MCF 10A (cell line): ENCODE measurements around the gene MSI2. TPM values are rescaled to one million over a fixed set of nuclear protein-coding genes. Genes with fewer than 3 reads are reported as not detected.

Experiments
- BruUV-seq: library from RNA; stranded (reverse); fragments of 400-500 nt; replicated peaks from 2 replicates; lab custom pipeline; 2021; lab: Mats Ljungman, UMichigan
- CTCF ChIA-PET: fragments of 300-600 bp; sonication (Branson Sonifier 250); formaldehyde crosslinking; extraction: SDS; loops from one replicate; lab custom pipeline; 2021; ENCODE audit warnings: antibody characterized with exemption, inconsistent platforms; lab: Yijun Ruan, JAX
- POLR2A ChIA-PET: fragments of 300-600, 350-650 bp; sonication (Branson Sonifier 250); formaldehyde crosslinking; extraction: SDS; loops from one replicate; lab custom pipeline; 2020; ENCODE audit warnings: antibody characterized with exemption, inconsistent platforms; lab: Yijun Ruan, JAX
- DNase-seq: peaks from one replicate; pipeline ENCODE4 v3.0.0-alpha.2; 2018; ENCODE audit not compliant: unreplicated experiment
- H3K27ac Mint-ChIP-seq: one replicate; pipeline ENCODE4 v1.8.0; 2022; ENCODE audit warnings: mild to moderate bottlenecking, low read depth, mixed read lengths; ENCODE audit not compliant: unreplicated experiment
- H3K27me3 Mint-ChIP-seq: one replicate; pipeline ENCODE4 v1.8.0; 2022; ENCODE audit warnings: mixed read lengths; ENCODE audit not compliant: insufficient read depth, unreplicated experiment
- H3K36me3 Mint-ChIP-seq: one replicate; pipeline ENCODE4 v1.8.0; 2022; ENCODE audit warnings: mild to moderate bottlenecking, moderate library complexity, mixed read lengths; ENCODE audit not compliant: insufficient read depth, unreplicated experiment
- H3K4me1 Mint-ChIP-seq: one replicate; pipeline ENCODE4 v1.8.0; 2022; ENCODE audit warnings: mixed read lengths; ENCODE audit not compliant: insufficient read depth, unreplicated experiment
- H3K4me3 Mint-ChIP-seq: one replicate; pipeline ENCODE4 v1.8.0; 2022; ENCODE audit warnings: mild to moderate bottlenecking, moderate library complexity, mixed read lengths; ENCODE audit not compliant: unreplicated experiment
- H3K9me3 Mint-ChIP-seq: one replicate; pipeline ENCODE4 v1.8.0; 2022; ENCODE audit warnings: mixed read lengths; ENCODE audit not compliant: unreplicated experiment
- CTCF ChIP-seq: fragments of 200-600 bp; IDR thresholded peaks from one replicate; pipeline ENCODE4 v1.8.0; 2022; ENCODE audit warnings: antibody characterized with exemption, mild to moderate bottlenecking; ENCODE audit not compliant: unreplicated experiment
- intact Hi-C: fragments of 100-400 bp; cut with micrococcal nuclease; formaldehyde crosslinking; loops from 2 replicates; pipeline ENCODE4 v1.14.1; 2022
- total RNA-seq: library from RNA; stranded (reverse); gene quantifications from 2 replicates; pipeline ENCODE4 v1.2.3, GENCODE V29; 2022

The MSI2 gene
- total RNA-seq, 1 experiment from 2014 or later, result 60.6 TPM

DNA sequence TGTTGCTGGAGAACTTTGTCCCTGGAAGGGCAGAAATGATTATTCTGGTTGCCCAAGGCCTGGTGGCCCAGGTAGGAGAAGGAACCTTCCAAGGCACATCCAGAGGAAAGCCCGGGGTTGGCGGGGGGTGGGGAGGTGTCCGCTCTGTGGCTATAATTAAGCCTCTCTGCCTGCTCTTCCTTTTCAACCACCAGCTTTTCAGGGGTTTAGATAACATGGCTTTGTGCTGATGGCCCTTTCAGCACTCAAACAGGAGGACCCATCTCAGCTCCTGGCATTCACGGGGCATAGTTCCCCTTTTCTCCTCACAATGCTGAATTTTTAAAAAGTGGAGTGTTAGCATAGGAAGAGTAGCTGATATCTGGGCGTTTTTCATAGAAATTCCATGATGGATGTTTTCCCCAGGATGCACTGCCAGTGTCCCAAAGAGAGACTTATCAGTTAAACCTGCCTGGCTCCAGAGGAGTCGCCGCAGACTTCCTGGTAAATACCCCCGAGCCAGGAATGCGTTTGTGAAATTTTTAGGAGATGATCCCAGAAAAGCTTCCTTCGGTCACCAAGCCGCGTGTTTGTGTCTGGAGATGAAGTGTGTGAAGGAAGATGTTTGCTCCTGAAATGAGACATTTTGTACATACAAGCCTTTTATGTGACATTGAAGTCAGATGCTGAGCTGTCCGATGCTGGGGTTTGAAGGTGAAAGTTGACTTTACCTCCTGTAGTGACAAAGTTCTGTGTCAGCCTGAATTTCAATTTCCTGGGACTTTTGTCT is 188.5 kb downstream of the MSI2 start:
- Mint-ChIP-seq H3K4me3 (no peak overlapping the region), H3K27ac (no peak overlapping the region), H3K9me3 (no peaks in the 10 kb centered on the region), H3K27me3 (no peaks in the 10 kb centered on the region), H3K4me1 (peaks cover 32% of the 10 kb centered on the region), H3K36me3 (peaks cover 13% of the 10 kb centered on the region)
- intact Hi-C loops, result loop anchor here (5.0 kb wide), 2 partner anchors 188 to 227 kb away; partner anchors contain the start of gene MSI2
- ChIA-PET CTCF (interaction anchor here (0.6 to 3.7 kb wide), 4 partner anchors 153 to 295 kb away, joined by 4 to 13 read pairs (median 6); no protein-coding TSS in a partner anchor), POLR2A (interaction anchor here (1.2 kb wide), 2 partner anchors 187 to 221 kb away, joined by 3 read pairs; no protein-coding TSS in a partner anchor)
- no peak for DNase-seq
- TF ChIP-seq CTCF, result no peak
- no TSS peak for BruUV-seq

DNA sequence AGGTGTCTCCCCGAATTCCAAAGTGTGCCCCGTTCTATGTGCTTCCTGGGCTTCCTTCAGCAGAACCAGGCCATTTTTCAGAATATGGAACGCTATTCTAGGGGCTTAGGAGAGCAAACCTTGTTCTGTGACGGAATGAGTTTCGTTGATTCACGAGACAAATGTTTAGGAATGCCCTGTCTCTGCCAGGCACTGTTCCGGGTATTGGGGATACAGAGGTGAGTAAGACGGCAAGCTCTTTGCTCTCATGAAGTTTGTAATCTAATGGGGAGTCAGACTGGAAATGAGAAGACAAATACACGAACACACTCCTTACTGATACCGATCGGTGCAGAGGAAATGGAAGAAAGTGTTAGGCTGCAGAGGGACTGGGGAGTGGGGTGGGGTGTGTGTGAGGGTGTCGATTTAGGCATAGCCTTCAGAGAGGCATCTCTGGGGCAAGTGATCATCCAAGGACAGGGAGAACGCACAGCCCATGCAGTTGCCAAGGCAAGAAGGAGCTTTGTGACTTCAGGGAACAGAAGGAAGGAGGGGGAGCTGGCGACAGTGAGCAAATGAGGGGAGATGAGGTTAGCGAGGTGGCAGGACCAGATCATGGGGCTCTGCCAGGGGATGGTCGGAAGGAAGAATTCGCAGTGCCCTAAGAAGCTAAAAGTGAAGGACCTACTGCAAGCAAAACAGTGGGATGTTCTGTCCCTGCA is 189.6 kb downstream of the MSI2 start:
- no peak for TF ChIP-seq CTCF
- H3K36me3 Mint-ChIP-seq, result peaks cover 13% of the 10 kb centered on the region
- ChIA-PET POLR2A (no interaction called here), CTCF (interaction anchor here (1.7 to 3.7 kb wide), 3 partner anchors 152 to 226 kb away, joined by 4 to 13 read pairs (median 7); no protein-coding TSS in a partner anchor)
- no peaks in the 10 kb centered on the region for H3K9me3 Mint-ChIP-seq
- no peak for DNase-seq
- H3K4me3 Mint-ChIP-seq, result no peak overlapping the region
- no peak overlapping the region for H3K27ac Mint-ChIP-seq
- BruUV-seq, result no TSS peak
- peaks cover 23% of the 10 kb centered on the region for H3K4me1 Mint-ChIP-seq
- H3K27me3 Mint-ChIP-seq, result no peaks in the 10 kb centered on the region
- intact Hi-C loops, result no loop called here

DNA sequence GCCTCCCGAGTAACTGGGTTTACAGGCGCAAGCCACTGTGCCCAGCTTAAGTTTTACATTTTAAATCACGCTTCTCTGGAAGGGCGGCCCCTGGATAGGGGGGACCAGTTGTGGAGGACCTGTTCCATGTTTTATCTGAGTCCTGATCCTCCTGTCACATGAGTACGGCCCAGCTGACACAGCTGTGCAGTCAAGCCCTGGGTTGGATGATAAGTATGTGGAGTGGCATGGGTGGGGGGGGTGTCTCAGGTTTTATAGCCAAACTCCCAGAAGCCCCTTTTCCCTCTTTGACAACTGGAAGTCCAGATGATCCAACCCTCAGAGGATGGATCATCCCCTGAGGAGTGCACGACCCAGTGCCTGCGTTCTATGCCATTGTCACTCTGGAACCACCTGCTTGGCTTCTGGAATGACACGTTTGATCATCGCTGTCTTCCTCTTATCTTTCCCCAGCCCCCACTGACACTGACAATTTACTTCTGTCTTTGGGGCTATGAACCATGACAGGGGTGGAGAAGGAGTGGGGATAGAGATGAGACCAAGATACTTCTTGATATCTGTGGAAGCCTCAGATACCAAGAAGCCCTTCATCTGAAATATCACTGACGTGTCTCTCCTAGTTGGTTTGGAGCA is 191.2 kb downstream of the MSI2 start:
- Mint-ChIP-seq H3K27ac (no peak overlapping the region), H3K36me3 (peaks cover 13% of the 10 kb centered on the region), H3K4me1 (peaks cover 11% of the 10 kb centered on the region), H3K4me3 (no peak overlapping the region), H3K27me3 (no peaks in the 10 kb centered on the region), H3K9me3 (no peaks in the 10 kb centered on the region)
- intact Hi-C loops, result no loop called here
- DNase-seq, result no peak
- ChIA-PET POLR2A (no interaction called here), CTCF (interaction anchor here (0.8 kb wide), 1 partner anchor 84 kb away, joined by 3 read pairs; no protein-coding TSS in a partner anchor)
- no peak for TF ChIP-seq CTCF
- no TSS peak for BruUV-seq
